Endothelial cell of hepatic sinusoid (primary cell): Measurements from ENCODE around the gene EPX.
"Not testable (repeated sequence)": the region's sequence is repeated elsewhere in the genome, so short reads cannot be mapped to it uniquely, and the experiment has no call there.

Experiments
- in situ Hi-C: cut with HindIII; loops from 2 replicates; pipeline ENCODE4 v1.10.0; 2017; ENCODE audit warnings: low sequenced_read_pairs

EPX gene

GRCh38 chr17:58192612-58193011 is at the start of gene EPX:
EPX (plus strand) TSS chr17:58192726; CDS start chr17:58192847, 121 bp downstream.
- in situ Hi-C loops, result no loop called here

GRCh38 chr17:58143335-58143734 is 49.2 kb upstream of the EPX start:
- in situ Hi-C loops, result not testable (repeated sequence)

GRCh38 chr17:58144801-58145200 is 47.7 kb upstream of the EPX start:
- in situ Hi-C loops, result no loop called here

- in situ Hi-C loops, result no loop called here
Measured at GRCh38 chr17:58147930-58148434, 44.5 kb upstream of the EPX start, which contains the start of gene OR4D1. OR4D1 (plus strand) TSS chr17:58148384; CDS start chr17:58155154, 6,770 bp downstream.

GRCh38 chr17:58148609-58149008 is 43.9 kb upstream of the EPX start:
- in situ Hi-C loops, result no loop called here

- in situ Hi-C loops, result no loop called here
Measured at GRCh38 chr17:58150394-58150793, 42.1 kb upstream of the EPX start.

GRCh38 chr17:58153046-58153445 is 39.5 kb upstream of the EPX start:
- in situ Hi-C loops, result no loop called here

GRCh38 chr17:58153671-58154070 is 38.9 kb upstream of the EPX start:
- in situ Hi-C loops, result no loop called here

- in situ Hi-C loops, result no loop called here
Measured at GRCh38 chr17:58156839-58157803, 35.4 kb upstream of the EPX start.

GRCh38 chr17:58158181-58158580 is 34.3 kb upstream of the EPX start:
- in situ Hi-C loops, result no loop called here

GRCh38 chr17:58161566-58161965 is 31.0 kb upstream of the EPX start:
- in situ Hi-C loops, result no loop called here

GRCh38 chr17:58165981-58166380 is 26.5 kb upstream of the EPX start:
- in situ Hi-C loops, result no loop called here

GRCh38 chr17:58166682-58167081 is 25.8 kb upstream of the EPX start, which contains the start of gene OR4D2:
OR4D2 (plus strand) TSS chr17:58166982; CDS start chr17:58169656, 2,674 bp downstream.
- in situ Hi-C loops, result no loop called here

- in situ Hi-C loops, result no loop called here
Measured at GRCh38 chr17:58170622-58171021, 21.9 kb upstream of the EPX start.

- in situ Hi-C loops, result no loop called here
Measured at GRCh38 chr17:58172369-58173071, 20.0 kb upstream of the EPX start.

GRCh38 chr17:58174871-58175270 is 17.7 kb upstream of the EPX start:
- in situ Hi-C loops, result no loop called here

- in situ Hi-C loops, result no loop called here
Measured at GRCh38 chr17:58176200-58176599, 16.3 kb upstream of the EPX start.

- in situ Hi-C loops, result loop anchor here (10.0 kb wide), 1 partner anchor 63 kb away; no protein-coding TSS in a partner anchor
Measured at GRCh38 chr17:58181796-58182195, 10.7 kb upstream of the EPX start.

- in situ Hi-C loops, result loop anchor here (10.0 kb wide), 1 partner anchor 61 kb away; no protein-coding TSS in a partner anchor
Measured at GRCh38 chr17:58183514-58183913, 9.0 kb upstream of the EPX start.

GRCh38 chr17:58184308-58184985 is 8.1 kb upstream of the EPX start:
- in situ Hi-C loops, result loop anchor here (10.0 kb wide), 1 partner anchor 60 kb away; no protein-coding TSS in a partner anchor
